ENCODE results near the gene ACTG2.

The ACTG2 gene

GRCh38 chr2:73897934-73898333 lies 5.1 kb downstream of the ACTG2 start:
- Histone ChIP-seq H3K27me3 (ENCODE audit: insufficient read depth, low read length, poor library complexity) (peaks cover 3% of the 10 kb centered on the region), H3K27ac (ENCODE audit: low read length) (no peak overlapping the region), H3K4me2 (ENCODE audit: insufficient read depth, low read length) (no peak overlapping the region), H3K79me2 (ENCODE audit: insufficient read depth, low read length) (no peaks in the 10 kb centered on the region), H3K9ac (ENCODE audit: low read depth, low read length) (no peak overlapping the region), H4K20me1 (ENCODE audit: insufficient read depth, low read length) (no peaks in the 10 kb centered on the region), H3K9me3 (ENCODE audit: insufficient read depth, low read length, severe bottlenecking) (no peaks in the 10 kb centered on the region), H3K4me3 (ENCODE audit: low read depth in 1 of 2, low read length in 2 of 2) (no peak overlapping the region), H3K36me3 (ENCODE audit: insufficient read depth, low read length) (no peaks in the 10 kb centered on the region), H2AFZ (ENCODE audit: low read depth, low read length) (no peak overlapping the region), H3K4me1 (ENCODE audit: insufficient read depth, low read length) (peaks cover 19% of the 10 kb centered on the region)
- TF ChIP-seq CTCF (IDR thresholded peaks at IDR 0.05; ENCODE audit: borderline replicate concordance, extremely low read depth, low read length, poor library complexity, severe bottlenecking) (no peak), EZH2 (IDR thresholded peaks at IDR 0.05; ENCODE audit: borderline replicate concordance, low read depth, low read length, severe bottlenecking) (no peak)
- ATAC-seq (ENCODE audit: insufficient read depth, low read depth) (no peak), DNase-seq (no peak)

- H3K79me2 ChIP-seq (ENCODE audit: insufficient read depth, low read length) = no peaks in the 10 kb centered on the region
- ATAC-seq (ENCODE audit: insufficient read depth, low read depth) (no peak), DNase-seq (no peak)
- H3K9ac ChIP-seq (ENCODE audit: low read depth, low read length) = no peak overlapping the region
- TF ChIP-seq EZH2 (IDR thresholded peaks at IDR 0.05; ENCODE audit: borderline replicate concordance, low read depth, low read length, severe bottlenecking) = no peak
- H3K4me1 ChIP-seq (ENCODE audit: insufficient read depth, low read length) = peaks cover 19% of the 10 kb centered on the region
- H3K36me3 ChIP-seq (ENCODE audit: insufficient read depth, low read length) = no peaks in the 10 kb centered on the region
- no peaks in the 10 kb centered on the region for H4K20me1 ChIP-seq (ENCODE audit: insufficient read depth, low read length)
- H3K27ac ChIP-seq (ENCODE audit: low read length) = no peak overlapping the region
- peaks cover 3% of the 10 kb centered on the region for H3K27me3 ChIP-seq (ENCODE audit: insufficient read depth, low read length, poor library complexity)
- H3K4me2 ChIP-seq (ENCODE audit: insufficient read depth, low read length) = no peak overlapping the region
- H3K4me3 ChIP-seq (ENCODE audit: low read depth in 1 of 2, low read length in 2 of 2) = no peak overlapping the region
- no peak overlapping the region for H2AFZ ChIP-seq (ENCODE audit: low read depth, low read length)
- no peaks in the 10 kb centered on the region for H3K9me3 ChIP-seq (ENCODE audit: insufficient read depth, low read length, severe bottlenecking)
These were observed 7.1 kb downstream of the ACTG2 start for GRCh38 chr2:73899801-73900336.

GRCh38 chr2:73901143-73901542 lies 8.3 kb downstream of the ACTG2 start:
- H4K20me1 ChIP-seq (ENCODE audit: insufficient read depth, low read length) = no peaks in the 10 kb centered on the region
- no peak for DNase-seq
- no peak overlapping the region for H3K4me3 ChIP-seq (ENCODE audit: low read depth in 1 of 2, low read length in 2 of 2)

GRCh38 chr2:73902284-73902683 lies 9.5 kb downstream of the ACTG2 start:
- H3K4me3 ChIP-seq (ENCODE audit: low read depth in 1 of 2, low read length in 2 of 2) = no peak overlapping the region
- no peak overlapping the region for H3K9ac ChIP-seq (ENCODE audit: low read depth, low read length)
- H3K9me3 ChIP-seq (ENCODE audit: insufficient read depth, low read length, severe bottlenecking) = no peaks in the 10 kb centered on the region
- no peaks in the 10 kb centered on the region for H3K79me2 ChIP-seq (ENCODE audit: insufficient read depth, low read length)
- no peaks in the 10 kb centered on the region for H4K20me1 ChIP-seq (ENCODE audit: insufficient read depth, low read length)
- H2AFZ ChIP-seq (ENCODE audit: low read depth, low read length) = no peak overlapping the region; the same call in 1 of the 2 replicates
- ATAC-seq (ENCODE audit: insufficient read depth, low read depth) (no peak), DNase-seq (no peak)
- H3K4me2 ChIP-seq (ENCODE audit: insufficient read depth, low read length) = no peak overlapping the region
- H3K4me1 ChIP-seq (ENCODE audit: insufficient read depth, low read length) = peaks cover 5% of the 10 kb centered on the region
- H3K27ac ChIP-seq (ENCODE audit: low read length) = no peak overlapping the region
- no peak for TF ChIP-seq CTCF (IDR thresholded peaks at IDR 0.05; ENCODE audit: borderline replicate concordance, extremely low read depth, low read length, poor library complexity, severe bottlenecking)
- TF ChIP-seq EZH2 (IDR thresholded peaks at IDR 0.05; ENCODE audit: borderline replicate concordance, low read depth, low read length, severe bottlenecking) = no peak
- no peaks in the 10 kb centered on the region for H3K36me3 ChIP-seq (ENCODE audit: insufficient read depth, low read length)
- H3K27me3 ChIP-seq (ENCODE audit: insufficient read depth, low read length, poor library complexity) = peaks cover 3% of the 10 kb centered on the region

More at GRCh38 chr2:73901143-73901542, 8.3 kb downstream of the ACTG2 start:
- TF ChIP-seq CTCF (IDR thresholded peaks at IDR 0.05; ENCODE audit: borderline replicate concordance, extremely low read depth, low read length, poor library complexity, severe bottlenecking) = no peak
- TF ChIP-seq EZH2 (IDR thresholded peaks at IDR 0.05; ENCODE audit: borderline replicate concordance, low read depth, low read length, severe bottlenecking) = no peak
- Histone ChIP-seq H3K79me2 (ENCODE audit: insufficient read depth, low read length) (no peaks in the 10 kb centered on the region), H3K27ac (ENCODE audit: low read length) (no peak overlapping the region), H2AFZ (ENCODE audit: low read depth, low read length) (no peak overlapping the region), H3K4me2 (ENCODE audit: insufficient read depth, low read length) (no peak overlapping the region), H3K9me3 (ENCODE audit: insufficient read depth, low read length, severe bottlenecking) (no peaks in the 10 kb centered on the region), H3K4me1 (ENCODE audit: insufficient read depth, low read length) (peaks cover 16% of the 10 kb centered on the region), H3K27me3 (ENCODE audit: insufficient read depth, low read length, poor library complexity) (peaks cover 3% of the 10 kb centered on the region), H3K9ac (ENCODE audit: low read depth, low read length) (no peak overlapping the region), H3K36me3 (ENCODE audit: insufficient read depth, low read length) (no peaks in the 10 kb centered on the region)
- no peak for ATAC-seq (ENCODE audit: insufficient read depth, low read depth)
